ENCODE results near the gene GULP1.
"Not testable (repeated sequence)": the region's sequence is repeated elsewhere in the genome, so short reads cannot be mapped to it uniquely, and the experiment has no call there.

The GULP1 gene

GRCh38 chr2:188293601-188294351, 2.1 kb downstream of the GULP1 start:
- no peak for DNase-seq

- no peak for DNase-seq
Measured at GRCh38 chr2:188294352-188294926, 2.8 kb downstream of the GULP1 start.

- DNase-seq: no peak
Measured at GRCh38 chr2:188295067-188295685, 3.5 kb downstream of the GULP1 start.

- DNase-seq: no peak
Measured at GRCh38 chr2:188297978-188298377, 6.3 kb downstream of the GULP1 start.

GRCh38 chr2:188298937-188299371, 7.3 kb downstream of the GULP1 start:
- DNase-seq: not testable (repeated sequence)

- no peak for DNase-seq
Measured at GRCh38 chr2:188303363-188304031, 11.8 kb downstream of the GULP1 start.

GRCh38 chr2:188305271-188305670, 13.6 kb downstream of the GULP1 start:
- no peak for DNase-seq

- no peak for DNase-seq
Measured at GRCh38 chr2:188306271-188306670, 14.6 kb downstream of the GULP1 start.

GRCh38 chr2:188307850-188308283, 16.2 kb downstream of the GULP1 start:
- DNase-seq: no peak

GRCh38 chr2:188308483-188308882, 16.8 kb downstream of the GULP1 start:
- no peak for DNase-seq

GRCh38 chr2:188309364-188309763, 17.7 kb downstream of the GULP1 start:
- DNase-seq: no peak

- DNase-seq: no peak
Measured at GRCh38 chr2:188314314-188315054, 22.8 kb downstream of the GULP1 start.

- DNase-seq: no peak
Measured at GRCh38 chr2:188315750-188316149, 24.1 kb downstream of the GULP1 start.

- no peak for DNase-seq
Measured at GRCh38 chr2:188316342-188316741, 24.7 kb downstream of the GULP1 start.

GRCh38 chr2:188316791-188317423, 25.2 kb downstream of the GULP1 start:
- no peak for DNase-seq

GRCh38 chr2:188318161-188318749, 26.6 kb downstream of the GULP1 start:
- DNase-seq: no peak

- no peak for DNase-seq
Measured at GRCh38 chr2:188319838-188320237, 28.2 kb downstream of the GULP1 start.

- no peak for DNase-seq
Measured at GRCh38 chr2:188320861-188321260, 29.2 kb downstream of the GULP1 start.

- DNase-seq: no peak
Measured at GRCh38 chr2:188322569-188323551, 31.2 kb downstream of the GULP1 start.

- no peak for DNase-seq
Measured at GRCh38 chr2:188324067-188324466, 32.4 kb downstream of the GULP1 start.

- no peak for DNase-seq
Measured at GRCh38 chr2:188326290-188326668, 34.6 kb downstream of the GULP1 start.
